Activated CD8-positive, alpha-beta T cell treated with anti-CD3 and anti-CD28 coated beads for 36 hours (primary cell): Measurements from ENCODE around the gene ZNF384. TPM values are rescaled to one million over a fixed set of nuclear protein-coding genes. Genes with fewer than 3 reads are reported as not detected.
A peak's percentile ranks its signal among the peaks of the same experiment; 100 is the strongest.

Experiments used
- ATAC-seq: fragments of 200-7000 bp; cut with Tn5 transposase; one replicate; pipeline ENCODE4 v1.10.0; 2021; ENCODE audit warnings: mild to moderate bottlenecking, moderate library complexity
- CTCF ChIA-PET: fragments of 350-600 bp; sonication (Branson Sonifier 250); formaldehyde crosslinking; loops from one replicate; lab custom pipeline; 2021; ENCODE audit warnings: antibody characterized with exemption; lab: Charles Lee
- POLR2A ChIA-PET: fragments of 350-600 bp; sonication (Branson Sonifier 250); formaldehyde crosslinking; loops from one replicate; lab custom pipeline; 2021; ENCODE audit warnings: antibody characterized with exemption; lab: Charles Lee
- DNase-seq: peaks from one replicate; pipeline ENCODE4 v3.0.0-alpha.2; 2020
- H3K27ac Mint-ChIP-seq: one replicate; pipeline ENCODE4 v1.8.0; 2021; ENCODE audit warnings: mild to moderate bottlenecking, mixed read lengths
- H3K27me3 Mint-ChIP-seq: one replicate; pipeline ENCODE4 v1.8.0; 2021; ENCODE audit warnings: mixed read lengths
- H3K36me3 Mint-ChIP-seq: one replicate; pipeline ENCODE4 v1.8.0; 2021; ENCODE audit warnings: low read depth, mixed read lengths
- H3K4me1 Mint-ChIP-seq: one replicate; pipeline ENCODE4 v1.8.0; 2021; ENCODE audit warnings: low read depth, mixed read lengths
- H3K4me3 Mint-ChIP-seq: one replicate; pipeline ENCODE4 v1.8.0; 2021; ENCODE audit warnings: mild to moderate bottlenecking, moderate library complexity, mixed read lengths
- H3K9me3 Mint-ChIP-seq: one replicate; pipeline ENCODE4 v1.8.0; 2021; ENCODE audit warnings: mixed read lengths
- CTCF ChIP-seq: fragments of 200-600 bp; IDR thresholded peaks from one replicate; pipeline ENCODE4 v1.8.0; 2022; ENCODE audit warnings: antibody characterized with exemption, mild to moderate bottlenecking
- intact Hi-C: fragments of 100-400 bp; cut with micrococcal nuclease; formaldehyde crosslinking; loops from one replicate; pipeline ENCODE4 v1.10.0; 2022
- total RNA-seq, 2 experiments: library from RNA; stranded (reverse); gene quantifications; one replicate each; pipeline ENCODE4 v1.2.3, GENCODE V29; 2021

ZNF384 gene
- 10 to 100 TPM; 55.2 to 56.7 TPM for total RNA-seq

- peaks cover 34% of the 10 kb centered on the region for H3K36me3 Mint-ChIP-seq
- H3K27ac Mint-ChIP-seq, result peak within 1 kb of the TSS; percentile 97
- peak; percentile 83 for ATAC-seq
- DNase-seq, result peak; percentile 97
- ChIA-PET CTCF (interaction anchor here (0.7 to 2.3 kb wide), 23 partner anchors 10 to 256 kb away, joined by 3 to 33 read pairs (median 4); partner anchors contain the start of genes CDCA3, COPS7A, LRRC23 and MLF2), POLR2A (interaction anchor here (0.6 to 2.3 kb wide), 29 partner anchors 8 to 430 kb away, joined by 3 to 22 read pairs (median 4); partner anchors contain the start of genes ACRBP, C12orf57, CDCA3 and COPS7A)
- H3K4me3 Mint-ChIP-seq, result peak within 1 kb of the TSS; percentile 86
- intact Hi-C loops, result loop anchor here (1.0 kb wide), 1 partner anchor 26 kb away; the partner anchor contains the start of gene ING4
- peaks cover 45% of the 10 kb centered on the region for H3K4me1 Mint-ChIP-seq
- no peaks in the 10 kb centered on the region for H3K9me3 Mint-ChIP-seq
- no peaks in the 10 kb centered on the region for H3K27me3 Mint-ChIP-seq
- TF ChIP-seq CTCF, result no peak
Measured at GRCh38 chr12:6688999-6689882, at the start of gene ZNF384. TSS of gene ZNF384 (minus strand) at chr12:6689375. CDS start at chr12:6679520, 9,855 bp downstream.

DNA sequence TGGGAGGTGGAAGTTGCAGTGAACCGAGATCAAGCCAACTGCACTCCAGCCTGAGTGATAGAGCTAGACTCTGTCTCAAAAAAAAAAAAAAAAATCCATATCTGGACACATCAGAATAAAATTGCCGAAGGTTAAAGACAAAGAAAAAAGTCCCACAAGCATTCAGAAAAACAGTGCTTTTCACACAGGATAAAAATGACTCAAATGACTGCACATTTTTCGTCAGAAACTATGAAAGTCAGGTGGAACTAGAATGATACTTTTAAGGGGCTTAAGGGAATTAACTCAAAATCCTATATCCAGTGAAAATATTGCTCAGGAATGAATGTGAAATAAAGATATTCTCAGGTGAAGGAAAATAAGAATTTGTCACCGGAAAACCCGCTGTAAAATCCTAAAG lies 47.6 kb upstream of the ZNF384 start:
- ATAC-seq, result no peak
- POLR2A ChIA-PET, result interaction anchor here (0.7 kb wide), 1 partner anchor 13 kb away, joined by 3 read pairs; the partner anchor contains the start of gene COPS7A

GRCh38 chr12:6735448-6736191 lies 46.4 kb upstream of the ZNF384 start:
- peak; percentile 67 for TF ChIP-seq CTCF
- Mint-ChIP-seq H3K36me3 (peaks cover 5% of the 10 kb centered on the region), H3K27ac (peak overlapping the region; percentile 21), H3K4me1 (peaks cover 6% of the 10 kb centered on the region), H3K9me3 (no peaks in the 10 kb centered on the region), H3K27me3 (no peaks in the 10 kb centered on the region), H3K4me3 (no peak overlapping the region)
- peak; percentile 77 for DNase-seq
- intact Hi-C loops, result no loop called here
- ATAC-seq, result peak; percentile 83
- ChIA-PET POLR2A (interaction anchor here (0.6 kb wide), 1 partner anchor 43 kb away, joined by 4 read pairs; no protein-coding TSS in a partner anchor), CTCF (interaction anchor here (0.7 to 2.6 kb wide), 4 partner anchors 9 to 89 kb away, joined by 3 to 6 read pairs (median 6); no protein-coding TSS in a partner anchor)

More for the DNA sequence above, 47.6 kb upstream of the ZNF384 start:
- CTCF ChIA-PET, result interaction anchor here (1.0 to 2.6 kb wide), 3 partner anchors 15 to 136 kb away, joined by 3 to 6 read pairs (median 5); partner anchors contain the start of gene SPSB2
- Mint-ChIP-seq H3K9me3 (no peaks in the 10 kb centered on the region), H3K27me3 (no peaks in the 10 kb centered on the region), H3K4me1 (peaks cover 6% of the 10 kb centered on the region), H3K36me3 (no peaks in the 10 kb centered on the region), H3K4me3 (no peak overlapping the region), H3K27ac (no peak overlapping the region)
- intact Hi-C loops, result no loop called here
- DNase-seq, result no peak
- TF ChIP-seq CTCF, result no peak

DNA sequence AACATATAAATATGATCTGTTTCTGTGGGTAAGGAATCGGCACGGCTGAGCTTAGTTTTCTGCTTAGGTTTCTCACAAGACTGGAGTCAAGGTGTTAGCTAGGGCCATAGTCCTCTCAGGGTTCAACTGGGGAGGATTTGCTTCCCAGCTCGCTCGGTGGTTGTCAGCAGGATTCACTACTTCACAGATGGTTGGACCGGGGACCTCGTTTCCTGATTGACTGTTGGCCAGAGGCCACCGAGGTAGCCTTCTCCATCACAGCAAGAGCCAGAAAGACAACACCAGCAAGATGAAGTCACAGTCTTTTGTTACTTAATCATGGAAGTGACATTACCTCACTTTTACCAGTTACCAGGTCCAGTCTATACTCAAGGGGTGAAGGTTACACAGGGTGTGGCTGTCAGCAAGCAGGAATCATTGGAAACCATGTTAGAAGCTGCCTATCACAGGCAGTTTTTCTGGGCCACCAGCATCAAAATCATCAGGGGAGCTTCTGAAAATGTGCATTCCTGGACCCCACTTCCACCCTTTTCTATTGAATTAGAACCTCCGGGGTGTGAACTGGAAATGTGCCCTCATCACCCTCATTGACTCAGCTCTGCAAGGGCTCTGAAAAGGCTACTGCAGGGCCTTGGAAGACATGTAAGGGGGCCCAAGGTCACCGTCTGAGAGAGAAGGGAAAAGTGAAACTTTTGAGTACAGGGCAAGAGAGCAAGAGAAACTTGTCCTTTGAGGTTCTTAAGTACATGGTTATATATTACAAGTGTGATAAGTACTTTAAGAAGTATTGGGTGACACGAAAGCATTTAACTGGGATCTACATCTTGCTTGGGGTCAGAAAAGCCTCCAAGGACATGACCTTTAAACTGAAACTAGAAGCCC lies 45.6 kb upstream of the ZNF384 start:
- DNase-seq (no peak), ATAC-seq (no peak)
- ChIA-PET CTCF (interaction anchor here (0.7 to 3.1 kb wide), 9 partner anchors 10 to 91 kb away, joined by 3 to 15 read pairs (median 4); partner anchors contain the start of genes COPS7A, MLF2 and PTMS), POLR2A (interaction anchor here (0.6 to 0.9 kb wide), 2 partner anchors 12 to 42 kb away, joined by 3 to 4 read pairs; no protein-coding TSS in a partner anchor)
- peaks cover 6% of the 10 kb centered on the region for H3K4me1 Mint-ChIP-seq
- no peak for TF ChIP-seq CTCF
- H3K36me3 Mint-ChIP-seq, result peaks cover 13% of the 10 kb centered on the region
- peak overlapping the region; percentile 57 for H3K27ac Mint-ChIP-seq
- no peak overlapping the region for H3K4me3 Mint-ChIP-seq
- intact Hi-C loops, result no loop called here
- no peaks in the 10 kb centered on the region for H3K9me3 Mint-ChIP-seq
- H3K27me3 Mint-ChIP-seq, result no peaks in the 10 kb centered on the region
